Measurements from ENCODE around the gene HDAC4. TPM values are rescaled to one million over a fixed set of nuclear protein-coding genes. Genes with fewer than 3 reads are reported as not detected.

Gene HDAC4
- total RNA-seq, 1 donor from 2014 or later = 39.0 TPM

GRCh38 chr2:239082425-239082824, 318.4 kb downstream of the HDAC4 start:
- TF ChIP-seq CTCF (conservative IDR thresholded peaks at IDR 0.05) = no peak
- no peak overlapping the region for H3K4me3 Mint-ChIP-seq
- H3K36me3 Mint-ChIP-seq = peaks cover 8% of the 10 kb centered on the region
- H3K9me3 Mint-ChIP-seq = no peaks in the 10 kb centered on the region
- peaks cover 13% of the 10 kb centered on the region for H3K4me1 Mint-ChIP-seq (ENCODE audit: unreplicated experiment)
- no peak for DNase-seq (ENCODE audit: extremely low spot score, unreplicated experiment)
- no peaks in the 10 kb centered on the region for H3K27me3 Mint-ChIP-seq
- H3K27ac Mint-ChIP-seq = no peak overlapping the region

GRCh38 chr2:239081622-239082021, 319.2 kb downstream of the HDAC4 start:
- H3K27ac Mint-ChIP-seq = no peak overlapping the region
- no peaks in the 10 kb centered on the region for H3K27me3 Mint-ChIP-seq

GRCh38 chr2:239081046-239081445, 319.8 kb downstream of the HDAC4 start:
- H3K4me1 Mint-ChIP-seq (ENCODE audit: unreplicated experiment) = peaks cover 11% of the 10 kb centered on the region
- no peak overlapping the region for H3K4me3 Mint-ChIP-seq
- DNase-seq (ENCODE audit: extremely low spot score, unreplicated experiment) = no peak
- H3K27ac Mint-ChIP-seq = no peak overlapping the region
- no peak for TF ChIP-seq CTCF (conservative IDR thresholded peaks at IDR 0.05)
- peaks cover 8% of the 10 kb centered on the region for H3K36me3 Mint-ChIP-seq
- no peaks in the 10 kb centered on the region for H3K27me3 Mint-ChIP-seq
- H3K9me3 Mint-ChIP-seq = no peaks in the 10 kb centered on the region

More at GRCh38 chr2:239081622-239082021, 319.2 kb downstream of the HDAC4 start:
- Mint-ChIP-seq H3K36me3 (peaks cover 8% of the 10 kb centered on the region), H3K4me1 (ENCODE audit: unreplicated experiment) (peaks cover 14% of the 10 kb centered on the region), H3K9me3 (no peaks in the 10 kb centered on the region), H3K4me3 (no peak overlapping the region)
- DNase-seq (ENCODE audit: extremely low spot score, unreplicated experiment) = no peak
- TF ChIP-seq CTCF (conservative IDR thresholded peaks at IDR 0.05) = no peak

GRCh38 chr2:239079671-239080294, 321.0 kb downstream of the HDAC4 start:
- DNase-seq (ENCODE audit: extremely low spot score, unreplicated experiment) = no peak
- Mint-ChIP-seq H3K36me3 (peaks cover 4% of the 10 kb centered on the region), H3K4me1 (ENCODE audit: unreplicated experiment) (peaks cover 11% of the 10 kb centered on the region), H3K27ac (no peak overlapping the region), H3K4me3 (no peak overlapping the region), H3K9me3 (no peaks in the 10 kb centered on the region), H3K27me3 (no peaks in the 10 kb centered on the region)
- TF ChIP-seq CTCF (conservative IDR thresholded peaks at IDR 0.05) = no peak

- DNase-seq (ENCODE audit: extremely low spot score, unreplicated experiment) = no peak
- Mint-ChIP-seq H3K27ac (no peak overlapping the region), H3K4me1 (ENCODE audit: unreplicated experiment) (peaks cover 11% of the 10 kb centered on the region), H3K4me3 (no peak overlapping the region), H3K9me3 (no peaks in the 10 kb centered on the region), H3K27me3 (no peaks in the 10 kb centered on the region), H3K36me3 (peaks cover 4% of the 10 kb centered on the region)
- no peak for TF ChIP-seq CTCF (conservative IDR thresholded peaks at IDR 0.05)
Observed at GRCh38 chr2:239078128-239078924, 322.5 kb downstream of the HDAC4 start.

All from type B pancreatic cell (in vitro differentiated cells).